Type B pancreatic cell (in vitro differentiated cells): ENCODE results near the gene CEMIP. TPM values are rescaled to one million over a fixed set of nuclear protein-coding genes. Genes with fewer than 3 reads are reported as not detected.

Experiments used
- DNase-seq: peaks from one replicate; pipeline ENCODE4 v3.0.0; 2021; ENCODE audit warnings: mixed read lengths; ENCODE audit not compliant: unreplicated experiment; ENCODE audit errors: extremely low spot score
- H3K27ac Mint-ChIP-seq: 2 replicates; pipeline ENCODE4 v1.8.0; 2021; ENCODE audit warnings: mild to moderate bottlenecking, mixed read lengths
- H3K27me3 Mint-ChIP-seq: 2 replicates; pipeline ENCODE4 v1.8.0; 2021; ENCODE audit warnings: mixed read lengths
- H3K36me3 Mint-ChIP-seq: 2 replicates; pipeline ENCODE4 v1.8.0; 2021; ENCODE audit warnings: mixed read lengths
- H3K4me1 Mint-ChIP-seq: one replicate; pipeline ENCODE4 v1.8.0; 2021; ENCODE audit warnings: mixed read lengths; ENCODE audit not compliant: unreplicated experiment
- H3K4me3 Mint-ChIP-seq: 2 replicates; pipeline ENCODE4 v1.8.0; 2021; ENCODE audit warnings: mild to moderate bottlenecking, mixed read lengths
- H3K9me3 Mint-ChIP-seq: 2 replicates; pipeline ENCODE4 v1.8.0; 2021; ENCODE audit warnings: mixed read lengths
- CTCF ChIP-seq: fragments of 200-600 bp; sonication (generic); conservative IDR thresholded peaks from 2 replicates; pipeline ENCODE4 v1.5.0; 2021; ENCODE audit warnings: antibody characterized with exemption, mild to moderate bottlenecking
- total RNA-seq: library from RNA; stranded (reverse); gene quantifications from 2 replicates; pipeline ENCODE4 v1.2.1, GENCODE V29; 2021; ENCODE audit warnings: low replicate concordance

CEMIP gene
- total RNA-seq, 1 donor from 2014 or later: 16.4 TPM

- Mint-ChIP-seq H3K27me3 (no peaks in the 10 kb centered on the region), H3K4me3 (no peak overlapping the region), H3K27ac (no peak overlapping the region), H3K9me3 (no peaks in the 10 kb centered on the region), H3K4me1 (peaks cover 8% of the 10 kb centered on the region), H3K36me3 (no peaks in the 10 kb centered on the region)
- TF ChIP-seq CTCF: no peak
- DNase-seq: no peak
Observed at GRCh38 chr15:80768158-80768557, 11.0 kb upstream of the CEMIP start.

DNA sequence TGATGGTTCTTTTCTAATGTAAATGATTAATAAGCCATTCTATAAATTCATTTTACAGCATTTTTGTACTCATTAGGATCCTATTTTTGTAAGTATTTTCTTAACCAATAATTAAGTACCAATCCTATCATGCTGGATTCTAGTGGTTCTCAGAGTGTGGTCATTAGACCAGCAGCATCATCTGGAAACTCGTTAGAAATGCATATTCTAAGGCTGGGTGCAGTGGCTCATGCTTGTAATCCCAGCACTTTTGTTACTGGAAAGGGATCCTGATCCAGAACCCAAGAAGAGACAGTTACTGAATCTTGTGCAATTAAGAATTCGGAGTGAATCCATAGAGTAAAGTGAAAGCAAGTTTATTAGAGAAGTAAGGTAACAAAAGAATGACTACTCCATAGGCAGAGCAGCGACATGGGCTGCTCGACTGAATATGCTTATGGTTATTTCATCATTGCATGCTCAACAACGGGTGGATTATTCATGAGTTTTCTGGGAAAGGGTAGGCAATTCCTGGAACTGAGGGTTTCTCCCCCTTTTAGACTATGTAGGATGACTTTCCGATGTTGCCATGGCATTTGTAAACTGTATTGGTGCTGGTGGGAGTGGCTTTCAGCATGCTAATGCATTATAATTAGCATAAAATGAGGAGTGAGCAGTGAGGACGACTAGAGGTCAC lies 9.9 kb upstream of the CEMIP start:
- no peaks in the 10 kb centered on the region for H3K36me3 Mint-ChIP-seq
- H3K4me1 Mint-ChIP-seq: peaks cover 14% of the 10 kb centered on the region
- TF ChIP-seq CTCF: no peak
- no peak for DNase-seq
- H3K27ac Mint-ChIP-seq: no peak overlapping the region
- H3K4me3 Mint-ChIP-seq: no peak overlapping the region
- no peaks in the 10 kb centered on the region for H3K9me3 Mint-ChIP-seq
- H3K27me3 Mint-ChIP-seq: no peaks in the 10 kb centered on the region

DNA sequence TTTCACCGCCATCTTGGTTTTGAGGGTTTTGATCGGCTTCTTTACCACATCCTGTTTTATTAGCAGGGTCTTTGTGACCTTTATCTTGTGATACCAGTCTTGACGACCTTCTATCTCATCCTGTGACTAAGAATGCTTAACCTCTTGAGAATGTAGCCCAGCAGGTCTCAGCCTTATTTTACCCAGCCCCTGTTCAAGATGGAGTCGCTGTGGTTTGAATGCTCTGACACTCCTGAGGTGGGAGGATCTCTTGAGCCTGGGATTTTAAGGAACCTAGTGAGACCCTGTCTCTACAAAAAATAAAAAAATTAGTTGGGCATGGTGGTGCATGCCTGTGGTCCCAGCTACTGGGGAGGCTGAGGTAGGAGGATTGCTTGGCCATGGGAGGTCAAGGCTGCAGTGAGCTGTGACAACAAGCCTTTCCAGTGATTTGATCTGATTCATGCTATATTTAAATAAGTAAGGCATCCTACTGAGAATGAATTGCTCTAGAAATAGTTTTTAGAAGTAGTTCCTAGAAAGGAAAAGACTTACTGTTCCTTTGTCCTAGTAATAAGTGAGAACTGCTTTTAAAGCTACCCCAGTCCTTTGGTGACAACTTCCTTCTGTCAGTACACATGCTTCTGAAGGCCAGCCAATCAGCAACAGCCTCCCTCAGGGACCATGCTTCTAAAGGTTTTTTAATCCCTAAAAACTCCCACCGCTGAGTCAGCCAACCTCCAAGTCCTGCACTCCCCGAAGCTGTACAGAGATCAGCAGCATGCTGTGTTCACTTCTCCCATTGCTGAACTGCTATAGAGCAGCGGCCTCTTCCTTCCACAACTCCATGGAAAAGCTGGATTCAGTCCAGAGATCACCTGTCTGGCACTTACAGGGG lies 9.1 kb upstream of the CEMIP start:
- DNase-seq: no peak
- Mint-ChIP-seq H3K27ac (no peak overlapping the region), H3K9me3 (no peaks in the 10 kb centered on the region), H3K4me3 (no peak overlapping the region), H3K27me3 (no peaks in the 10 kb centered on the region), H3K4me1 (peaks cover 14% of the 10 kb centered on the region), H3K36me3 (no peaks in the 10 kb centered on the region)
- no peak for TF ChIP-seq CTCF

DNA sequence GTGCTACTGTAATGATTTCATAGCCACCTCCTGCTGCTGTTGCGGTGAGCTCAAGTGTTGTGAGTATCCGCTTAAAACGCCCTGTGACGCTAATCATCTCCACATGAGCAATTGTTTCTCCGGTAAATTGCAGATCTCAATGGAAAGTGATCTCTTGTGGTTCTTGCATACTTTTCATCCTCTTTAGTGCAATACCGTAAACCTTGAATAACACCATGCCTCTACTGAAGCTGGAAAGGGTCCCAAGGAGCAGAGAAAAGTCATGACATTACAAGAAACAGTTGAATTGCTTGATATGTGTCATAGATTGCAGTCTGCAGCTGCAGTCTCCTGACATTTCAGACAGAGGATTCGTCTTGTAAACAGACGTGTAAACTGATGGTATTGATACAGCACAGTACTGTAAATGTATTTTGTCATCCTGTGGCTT lies 6.0 kb upstream of the CEMIP start:
- Mint-ChIP-seq H3K4me3 (no peak overlapping the region), H3K4me1 (peaks cover 22% of the 10 kb centered on the region), H3K27me3 (peaks cover 4% of the 10 kb centered on the region), H3K9me3 (no peaks in the 10 kb centered on the region), H3K27ac (no peak overlapping the region), H3K36me3 (no peaks in the 10 kb centered on the region)
- TF ChIP-seq CTCF: no peak
- DNase-seq: no peak

DNA sequence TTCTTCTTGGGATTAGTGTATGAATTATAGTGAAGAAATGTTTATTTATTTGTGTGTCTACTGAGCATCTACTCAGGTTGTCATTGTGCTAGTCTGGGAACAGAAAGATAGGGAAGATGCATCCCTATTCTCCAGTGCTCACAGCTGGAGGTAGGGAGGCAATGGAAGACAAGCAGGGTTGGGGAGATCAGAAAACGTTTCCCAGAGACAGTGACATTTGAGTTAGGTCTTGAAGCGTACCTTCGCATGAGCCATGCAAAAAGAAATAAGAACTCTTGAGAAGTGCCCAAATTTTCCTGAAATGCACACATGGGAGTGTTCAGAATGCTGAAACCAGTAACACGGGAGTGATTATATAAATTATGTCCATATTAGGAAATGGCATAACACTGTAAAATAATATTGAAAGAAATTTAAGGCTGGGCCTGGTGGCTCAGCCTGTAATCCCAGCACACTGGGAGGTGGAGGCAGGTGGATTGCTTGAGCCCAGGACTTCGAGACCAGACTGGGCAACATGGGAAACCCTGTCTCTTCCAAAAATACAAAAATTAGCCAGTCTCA lies 5.3 kb upstream of the CEMIP start:
- no peaks in the 10 kb centered on the region for H3K9me3 Mint-ChIP-seq
- no peak overlapping the region for H3K27ac Mint-ChIP-seq
- peaks cover 4% of the 10 kb centered on the region for H3K27me3 Mint-ChIP-seq

More for the DNA sequence above, 5.3 kb upstream of the CEMIP start:
- Mint-ChIP-seq H3K4me1 (peaks cover 22% of the 10 kb centered on the region), H3K4me3 (no peak overlapping the region), H3K36me3 (no peaks in the 10 kb centered on the region)
- DNase-seq: no peak
- TF ChIP-seq CTCF: no peak
